Sigmoid colon (tissue), 4 donors: ENCODE data around the gene TBCA.

Experiments
- CTCF ChIP-seq, 4 experiments: fragments of 450-650 bp in 3 of 4; fragments of 200-600 bp in 1 of 4; IDR thresholded peaks; one replicate each; pipeline ENCODE4 v1.5.1; 2016 to 2019; ENCODE audit warnings: antibody characterized with exemption in 4 of 4, mild to moderate bottlenecking in 3 of 4, moderate library complexity in 2 of 4
- EP300 ChIP-seq, 4 donors: sonication (generic); formaldehyde crosslinking; IDR thresholded peaks; one replicate each; pipeline ENCODE4 v1.6.1; 2017; ENCODE audit warnings: antibody characterized with exemption in 4 of 4

GRCh38 chr5:77791926-77792325, 15.8 kb upstream of the TBCA start:
- no peak for TF ChIP-seq EP300 (IDR thresholded peaks at IDR 0.05)
- no peak for TF ChIP-seq CTCF (IDR thresholded peaks at IDR 0.05)
